ENCODE measurements around the gene FANCC. TPM values are rescaled to one million over a fixed set of nuclear protein-coding genes. Genes with fewer than 3 reads are reported as not detected.

Gene FANCC
- total and polyA plus RNA-seq, 4 donors, result 8.3 to 32.4 (median 11.5) TPM

- TF ChIP-seq MAX (IDR thresholded peaks at IDR 0.05) (no peak), FOXA2 (IDR thresholded peaks at IDR 0.05) (peak; percentile 98), ATF3 (IDR thresholded peaks at IDR 0.05) (no peak), JUND (IDR thresholded peaks at IDR 0.05) (peak in 1 of 2 donors; percentile 46), HNF4A (conservative IDR thresholded peaks at IDR 0.05) (peak; percentile 58 to 79), HNF4G (IDR thresholded peaks at IDR 0.05) (no peak), TAF1 (conservative IDR thresholded peaks at IDR 0.05) (no peak), EGR1 (IDR thresholded peaks at IDR 0.05; ENCODE audit: low read depth in 2 of 2) (no peak), NR2F2 (IDR thresholded peaks at IDR 0.05) (no peak), YY1 (IDR thresholded peaks at IDR 0.05) (no peak)
These were observed 187.8 kb downstream of the FANCC start (continued) for GRCh38 chr9:95129476-95130291.

GRCh38 chr9:95128177-95128524 lies 189.4 kb downstream of the FANCC start:
- TF ChIP-seq ZBTB33 (IDR thresholded peaks at IDR 0.05), result no peak
- TF ChIP-seq TAF1 (conservative IDR thresholded peaks at IDR 0.05), result no peak
- no peak for TF ChIP-seq NR2F2 (IDR thresholded peaks at IDR 0.05)
- TF ChIP-seq MAX (IDR thresholded peaks at IDR 0.05), result no peak
- TF ChIP-seq RXRA (IDR thresholded peaks at IDR 0.05), result no peak
- no peak for TF ChIP-seq RAD21 (IDR thresholded peaks at IDR 0.05)
- TF ChIP-seq GABPA (IDR thresholded peaks at IDR 0.05 in 1 of 2, conservative IDR thresholded peaks at IDR 0.05 in 1 of 2), result no peak
- no peak for TF ChIP-seq FOXA1 (IDR thresholded peaks at IDR 0.05)
- TF ChIP-seq SP1 (IDR thresholded peaks at IDR 0.05), result no peak
- TF ChIP-seq HNF4A (conservative IDR thresholded peaks at IDR 0.05), result no peak
- no peak for TF ChIP-seq FOXA2 (IDR thresholded peaks at IDR 0.05)
- TF ChIP-seq CTCF (IDR thresholded peaks at IDR 0.05; ENCODE audit: low read depth, low read length, missing input control), result no peak
- no peak for TF ChIP-seq JUND (IDR thresholded peaks at IDR 0.05)
- TF ChIP-seq HNF4G (IDR thresholded peaks at IDR 0.05), result no peak
- no peak for TF ChIP-seq REST (IDR thresholded peaks at IDR 0.05)
- TF ChIP-seq ATF3 (IDR thresholded peaks at IDR 0.05), result no peak
- TF ChIP-seq YY1 (IDR thresholded peaks at IDR 0.05), result no peak
- H3K9ac ChIP-seq (ENCODE audit: low read depth in 1 of 2, low read length in 2 of 2), result no peak overlapping the region
- no peaks in the 10 kb centered on the region for H3K9me3 ChIP-seq (ENCODE audit: control insufficient read depth in 4 of 4, low read length in 3 of 4)
- no peak overlapping the region for H3K4me3 ChIP-seq (ENCODE audit: low read depth in 1 of 3, low read length in 3 of 3)
- 92% methylated on average over 4 of the region's 4 CpGs for WGBS
- DNase-seq (ENCODE audit: low spot score), result no peak
- H3K4me1 ChIP-seq (ENCODE audit: control insufficient read depth in 4 of 4, insufficient read depth in 4 of 4, low read length in 3 of 4), result peaks cover 0 to 45% (median 31%) of the 10 kb centered on the region in 4 donors
- no peak overlapping the region for H3K27ac ChIP-seq (ENCODE audit: low read depth in 1 of 2, low read length in 2 of 2)
- no peaks in the 10 kb centered on the region for H3K27me3 ChIP-seq (ENCODE audit: control insufficient read depth in 4 of 4, insufficient read depth in 4 of 4, low read length in 3 of 4)
- peaks cover 3 to 25% (median 17%) of the 10 kb centered on the region in 4 donors for H3K36me3 ChIP-seq (ENCODE audit: control insufficient read depth in 4 of 4, insufficient read depth in 3 of 4, low read depth in 1 of 4, low read length in 3 of 4)

Data from liver (tissue), 9 donors.